Psoas muscle (tissue), 8 donors: ENCODE data around the gene IFNL4. TPM values are rescaled to one million over a fixed set of nuclear protein-coding genes. Genes with fewer than 3 reads are reported as not detected.

Experiments used
- ATAC-seq, 4 donors: fragments of 200-7000 bp; cut with Tn5 transposase; one replicate each; pipeline ENCODE4 v1.9.1; 2020; ENCODE audit warnings: moderate library complexity in 3 of 4, mild to moderate bottlenecking in 2 of 4
- DNase-seq, 2 donors: peaks; one replicate each; pipeline ENCODE4 v3.0.0-alpha.2; 2020
- H3K27ac ChIP-seq: fragments of 200-600 bp; one replicate; pipeline ENCODE4 v1.8.0; 2022
- H3K27me3 ChIP-seq, 3 donors: fragments of 200-600 bp in 1 of 3; one replicate each; pipeline versions ENCODE4 v1.6.1 to v1.8.0; 2013 to 2022; ENCODE audit warnings: low read length in 2 of 3, mild to moderate bottlenecking in 2 of 3, moderate library complexity in 1 of 3; ENCODE audit not compliant: insufficient read depth in 3 of 3
- H3K36me3 ChIP-seq, 2 donors: fragments of 200-600 bp in 1 of 2; one replicate each; pipeline versions ENCODE4 v1.6.1 to v1.8.0; 2013 to 2022; ENCODE audit warnings: low read depth in 1 of 2, mild to moderate bottlenecking in 1 of 2, moderate library complexity in 1 of 2; ENCODE audit not compliant: insufficient read depth in 1 of 2
- H3K4me1 ChIP-seq: fragments of 200-600 bp; one replicate; pipeline ENCODE4 v1.8.0; 2022
- H3K4me3 ChIP-seq: fragments of 200-600 bp; one replicate; pipeline ENCODE4 v1.8.0; 2022; ENCODE audit warnings: mild to moderate bottlenecking
- H3K9me3 ChIP-seq: fragments of 200-600 bp; one replicate; pipeline ENCODE4 v1.8.0; 2022
- CTCF ChIP-seq: fragments of 200-600 bp; IDR thresholded peaks from one replicate; pipeline ENCODE4 v1.8.0; 2022; ENCODE audit warnings: antibody characterized with exemption
- WGBS, 3 donors: extraction: QIAGEN DNeasy Blood & Tissue Kit; methylation state at CpG; one replicate each; pipeline versions ENCODE4 v1.1.6 to v1.1.7; 2013; 5-methylcytosine and 5-hydroxymethylcytosine counted together
- intact Hi-C, 2 donors: fragments of 100-400 bp; cut with DNase I; formaldehyde crosslinking; loops; one replicate each; pipeline versions ENCODE4 v1.11.0 to v1.14.2; 2022
- polyA plus RNA-seq, 3 donors: library from polyadenylated mRNA; stranded (reverse); fragments of 200-250 nt; gene quantifications; one replicate each; pipeline ENCODE4 v1.2.3, GENCODE V29; 2013
- total RNA-seq, 4 donors: library from RNA; stranded (reverse); fragmentation: NEBNext Ultra II Directional in 2 of 4; extraction: Animal tissue kit (Norgen Biotek cat#: 25700) in 2 of 4; gene quantifications; one replicate each; pipeline versions ENCODE4 v1.2.1 to v1.2.4, GENCODE V29; 2021 to 2023
- donor health status: healthy with polysubstance abuse.
- donor health status: DM: no; HTN: no; CAD: no; lungs with moderate emphysema.
- donor health status: Bipolar disorder and iron deficiency.
- donor health status: healthy.
- donor health status: DM: yes; HTN: yes; CAD: no.
- donor health status: DM: no; HTN: no; CAD: no.
- donor health status: DM: no; HTN: no; CAD: no.
- donor health status: DM: yes; HTN: yes; CAD: no.

IFNL4 gene
- total and polyA plus RNA-seq, 7 donors = not detected

GRCh38 chr19:39261704-39262103 lies 13.0 kb upstream of the IFNL4 start:
- H3K27me3 ChIP-seq = peaks cover 0 to 63% (median 23%) of the 10 kb centered on the region in 3 donors
- H3K27ac ChIP-seq = no peak overlapping the region
- ATAC-seq = no peak
- no peaks in the 10 kb centered on the region for H3K9me3 ChIP-seq
- no peak overlapping the region for H3K4me3 ChIP-seq
- 56 to 79% (median 78%) methylated on average over 3 of the region's 3 CpGs for WGBS, 3 donors
- intact Hi-C loops = no loop called here
- H3K4me1 ChIP-seq = no peaks in the 10 kb centered on the region
- DNase-seq = no peak
- TF ChIP-seq CTCF = no peak
- H3K36me3 ChIP-seq = no peaks in the 10 kb centered on the region

DNA sequence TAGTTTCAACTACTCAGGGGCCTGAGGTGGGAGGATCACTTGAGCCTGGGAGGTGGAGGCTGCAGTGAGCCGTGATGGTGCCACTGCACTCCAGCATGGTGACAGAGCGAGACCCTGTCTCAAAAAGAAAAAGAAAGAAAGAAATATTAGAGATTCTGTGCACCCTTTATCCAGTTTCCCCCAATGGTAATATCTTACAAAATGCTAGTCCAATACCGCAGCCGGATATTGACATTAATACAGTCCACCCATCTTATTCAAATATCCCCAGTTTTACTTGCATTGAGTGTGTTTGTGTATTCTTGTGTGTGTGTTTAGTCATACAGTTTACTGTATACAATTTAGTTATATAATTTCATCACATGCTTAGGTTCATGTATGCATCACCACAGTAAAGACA lies 8.6 kb upstream of the IFNL4 start:
- Histone ChIP-seq H3K27me3 (peaks cover 0 to 45% (median 5%) of the 10 kb centered on the region in 3 donors), H3K4me3 (no peak overlapping the region), H3K36me3 (no peaks in the 10 kb centered on the region), H3K4me1 (no peaks in the 10 kb centered on the region), H3K9me3 (no peaks in the 10 kb centered on the region), H3K27ac (no peak overlapping the region)
- intact Hi-C loops = no loop called here
- no peak for TF ChIP-seq CTCF
- DNase-seq = no peak
- ATAC-seq = no peak
- WGBS, 3 donors = 91 to 96% (median 92%) methylated on average over 4 of the region's 4 CpGs

GRCh38 chr19:39254531-39255345 lies 6.1 kb upstream of the IFNL4 start:
- peaks cover 0 to 35% (median 5%) of the 10 kb centered on the region in 3 donors for H3K27me3 ChIP-seq
- TF ChIP-seq CTCF = no peak
- H3K9me3 ChIP-seq = no peaks in the 10 kb centered on the region
- intact Hi-C loops = no loop called here
- no peaks in the 10 kb centered on the region for H3K36me3 ChIP-seq
- 78 to 81% (median 79%) methylated on average over 29 of the region's 29 CpGs for WGBS, 3 donors
- H3K4me1 ChIP-seq = no peaks in the 10 kb centered on the region
- DNase-seq (no peak), ATAC-seq (no peak)
- no peak overlapping the region for H3K27ac ChIP-seq
- H3K4me3 ChIP-seq = no peak overlapping the region

DNA sequence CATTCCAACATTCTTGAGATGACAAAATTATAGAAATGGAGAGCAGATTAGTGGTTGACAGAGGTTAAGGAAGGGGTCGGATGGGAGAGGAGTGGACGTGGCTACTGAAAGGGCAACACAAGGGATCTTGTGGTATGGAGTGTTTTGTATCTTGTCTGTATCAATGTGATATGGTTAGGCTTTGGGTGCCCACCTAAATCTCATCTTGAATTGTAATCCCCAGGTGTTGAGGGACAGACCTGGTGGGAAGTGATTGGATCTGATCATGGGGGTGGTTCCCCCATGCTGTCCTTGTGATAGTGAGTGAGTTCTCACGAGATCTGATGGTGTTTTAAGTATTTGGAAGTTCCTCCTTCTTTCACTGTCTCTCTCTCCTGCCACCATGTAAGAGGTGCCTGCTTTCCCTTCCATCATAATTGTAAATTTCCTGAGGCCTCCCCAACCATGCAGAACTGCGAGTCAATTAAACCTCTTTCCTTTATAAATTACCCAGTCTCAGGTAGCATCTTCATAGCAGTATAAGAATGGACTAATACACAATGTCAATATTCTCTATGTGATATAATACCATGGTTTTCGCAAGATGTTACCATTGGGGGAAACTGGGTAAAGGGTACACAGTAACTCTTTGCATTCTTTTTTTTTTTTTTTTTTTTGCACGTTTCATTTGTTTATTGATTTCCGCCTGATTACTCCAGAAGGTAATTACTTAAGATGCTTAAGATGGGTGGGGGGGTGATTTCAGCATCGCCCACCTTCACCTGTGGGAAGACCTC lies 4.9 kb upstream of the IFNL4 start:
- WGBS, 3 donors = 76 to 83% (median 83%) methylated on average over 8 of the region's 8 CpGs
- intact Hi-C loops = no loop called here
- DNase-seq = no peak
- no peak overlapping the region for H3K27ac ChIP-seq
- no peaks in the 10 kb centered on the region for H3K4me1 ChIP-seq
- ATAC-seq = no peak
- H3K4me3 ChIP-seq = no peak overlapping the region
- no peaks in the 10 kb centered on the region for H3K36me3 ChIP-seq
- H3K27me3 ChIP-seq = peaks cover 0 to 44% (median 8%) of the 10 kb centered on the region in 3 donors
- H3K9me3 ChIP-seq = no peaks in the 10 kb centered on the region
- TF ChIP-seq CTCF = no peak
